GM23338 (cell line): ENCODE data around the gene RORC. TPM values are rescaled to one million over a fixed set of nuclear protein-coding genes. Genes with fewer than 3 reads are reported as not detected.

Source experiments
- ATAC-seq: fragments of 200-7000 bp; cut with Tn5 transposase; 3 replicates; pipeline ENCODE4 v1.9.1; 2020
- DNase-seq: peaks from one replicate; pipeline ENCODE4 v3.0.0-alpha.2; 2015; ENCODE audit warnings: low spot score
- H2AFZ ChIP-seq: fragments of 200-600 bp; sonication (generic); 2 replicates; pipeline ENCODE4 v1.8.0; 2016; ENCODE audit warnings: antibody characterized with exemption, mild to moderate bottlenecking, moderate library complexity
- H3F3A ChIP-seq: fragments of 200-600 bp; sonication (generic); replicated peaks from 2 replicates; pipeline ENCODE4 v1.8.0; 2017; ENCODE audit warnings: antibody characterized with exemption, mixed run types, low read depth
- H3K27ac ChIP-seq: fragments of 200-600 bp; sonication (generic); 2 replicates; pipeline ENCODE4 v1.6.1; 2016; ENCODE audit warnings: low read depth
- H3K27me3 ChIP-seq: fragments of 200-600 bp; sonication (generic); 2 replicates; pipeline ENCODE4 v1.8.0; 2016; ENCODE audit warnings: mild to moderate bottlenecking, mixed run types, moderate library complexity; ENCODE audit not compliant: insufficient read depth
- H3K36me3 ChIP-seq: fragments of 200-600 bp; sonication (generic); 2 replicates; pipeline ENCODE4 v1.8.0; 2016; ENCODE audit warnings: mild to moderate bottlenecking; ENCODE audit not compliant: insufficient read depth
- H3K4me1 ChIP-seq: fragments of 200-600 bp; sonication (generic); 2 replicates; pipeline ENCODE4 v1.8.0; 2016; ENCODE audit warnings: mild to moderate bottlenecking, moderate library complexity; ENCODE audit not compliant: insufficient read depth
- H3K4me2 ChIP-seq: fragments of 200-600 bp; sonication (generic); 2 replicates; pipeline ENCODE4 v1.7.1; 2017; ENCODE audit warnings: mixed run types
- H3K4me3 ChIP-seq: fragments of 200-600 bp; sonication (generic); 2 replicates; pipeline ENCODE4 v1.6.1; 2016; ENCODE audit warnings: mixed run types
- H3K79me2 ChIP-seq: fragments of 200-600 bp; sonication (generic); replicated peaks from 2 replicates; pipeline ENCODE4 v1.8.0; 2017; ENCODE audit warnings: mild to moderate bottlenecking; ENCODE audit not compliant: insufficient read depth
- H3K9me2 ChIP-seq: fragments of 200-600 bp; sonication (generic); 2 replicates; pipeline ENCODE4 v1.8.0; 2017; ENCODE audit not compliant: insufficient read depth
- H4K20me1 ChIP-seq: fragments of 200-600 bp; sonication (generic); replicated peaks from 2 replicates; pipeline ENCODE4 v1.8.0; 2017; ENCODE audit warnings: mild to moderate bottlenecking; ENCODE audit not compliant: insufficient read depth
- H3K27ac Mint-ChIP-seq: 2 replicates; pipeline ENCODE4 v1.8.0; 2020; ENCODE audit warnings: inconsistent platforms, mild to moderate bottlenecking, moderate library complexity, mixed read lengths
- H3K27me3 Mint-ChIP-seq: 3 replicates; pipeline ENCODE4 v1.8.0; 2022; ENCODE audit warnings: low read depth, mild to moderate bottlenecking, moderate library complexity, mixed read lengths, inconsistent platforms; ENCODE audit not compliant: insufficient read depth, poor library complexity
- H3K36me3 Mint-ChIP-seq: 3 replicates; pipeline ENCODE4 v1.8.0; 2021; ENCODE audit warnings: low read depth, mild to moderate bottlenecking, inconsistent platforms, moderate library complexity, mixed read lengths
- H3K4me1 Mint-ChIP-seq: 3 replicates; pipeline ENCODE4 v1.8.0; 2020; ENCODE audit warnings: mild to moderate bottlenecking, inconsistent platforms, mixed read lengths
- H3K4me3 Mint-ChIP-seq: 3 replicates; pipeline ENCODE4 v1.8.0; 2021; ENCODE audit warnings: moderate library complexity, mild to moderate bottlenecking, inconsistent platforms, mixed read lengths
- H3K9me3 Mint-ChIP-seq: 3 replicates; pipeline ENCODE4 v1.8.0; 2020; ENCODE audit warnings: moderate library complexity, mild to moderate bottlenecking, inconsistent platforms, mixed read lengths
- CREB1 ChIP-seq: fragments of 250-450 bp; sonication (Bioruptor Pico); IDR thresholded peaks from 2 replicates; pipeline ENCODE4 v1.5.0; 2020; ENCODE audit warnings: low read depth, mild to moderate bottlenecking, moderate library complexity
- CTCF ChIP-seq, 2 experiments: fragments of 200-600 bp in 1 of 2; sonication (generic) in 1 of 2; conservative IDR thresholded peaks; 2 replicates each; pipeline versions ENCODE4 v1.5.1 to v1.6.1; 2016 to 2017; ENCODE audit warnings: antibody characterized with exemption in 2 of 2, low read depth in 2 of 2, mild to moderate bottlenecking in 2 of 2, moderate library complexity in 1 of 2
- EZH2 ChIP-seq: fragments of 200-600 bp; sonication (generic); IDR thresholded peaks from one replicate; pipeline ENCODE4 v1.8.0; 2017; ENCODE audit warnings: antibody characterized with exemption, mild to moderate bottlenecking, low read depth; ENCODE audit not compliant: unreplicated experiment
- EZH2phosphoT487 ChIP-seq: fragments of 200-600 bp; sonication (generic); IDR thresholded peaks from one replicate; pipeline ENCODE4 v1.8.1; 2018; ENCODE audit warnings: antibody characterized with exemption; ENCODE audit not compliant: unreplicated experiment
- JUNB ChIP-seq: IDR thresholded peaks from one replicate; pipeline ENCODE4 v1.6.1; 2016; ENCODE audit warnings: antibody characterized with exemption; ENCODE audit not compliant: unreplicated experiment
- POLR2AphosphoS5 ChIP-seq: IDR thresholded peaks from 2 replicates; pipeline ENCODE4 v1.6.1; 2016; ENCODE audit warnings: antibody characterized with exemption, low read depth
- ZNF114 ChIP-seq: fragments of 250-450 bp; sonication (Bioruptor Pico); IDR thresholded peaks from 2 replicates; pipeline ENCODE4 v1.5.0; 2020; ENCODE audit warnings: mild to moderate bottlenecking, moderate library complexity
- ZNF331 ChIP-seq: fragments of 250-450 bp; sonication (Bioruptor Pico); IDR thresholded peaks from 2 replicates; pipeline ENCODE4 v1.5.0; 2020; ENCODE audit warnings: low read depth, mild to moderate bottlenecking, moderate library complexity
- ZNF462 ChIP-seq: fragments of 250-450 bp; sonication (Bioruptor Pico); IDR thresholded peaks from 2 replicates; pipeline ENCODE4 v1.5.0; 2020; ENCODE audit warnings: mild to moderate bottlenecking, moderate library complexity
- polyA plus RNA-seq: library from polyadenylated mRNA; unstranded; fragments of >200 nt; fragmentation: Nextera tagmentation; extraction: Ambion mirVana; gene quantifications from 2 replicates; pipeline ENCODE4 v1.2.1, GENCODE V29; 2016
- total RNA-seq: library from RNA; depleted of rRNA; stranded (reverse); fragments of >200 nt; shearing (Covaris generic); gene quantifications from 2 replicates; pipeline ENCODE4 v1.2.3, GENCODE V29; 2014
- TF ChIP-seq, protein P1 (sequence below): IDR thresholded peaks from 2 replicates; pipeline ENCODE4 v1.6.1; 2016; ENCODE audit warnings: antibody characterized with exemption

RORC gene
- total and polyA plus RNA-seq, 2 experiments from 2014 or later, result 0.29 to 0.97 TPM

DNA sequence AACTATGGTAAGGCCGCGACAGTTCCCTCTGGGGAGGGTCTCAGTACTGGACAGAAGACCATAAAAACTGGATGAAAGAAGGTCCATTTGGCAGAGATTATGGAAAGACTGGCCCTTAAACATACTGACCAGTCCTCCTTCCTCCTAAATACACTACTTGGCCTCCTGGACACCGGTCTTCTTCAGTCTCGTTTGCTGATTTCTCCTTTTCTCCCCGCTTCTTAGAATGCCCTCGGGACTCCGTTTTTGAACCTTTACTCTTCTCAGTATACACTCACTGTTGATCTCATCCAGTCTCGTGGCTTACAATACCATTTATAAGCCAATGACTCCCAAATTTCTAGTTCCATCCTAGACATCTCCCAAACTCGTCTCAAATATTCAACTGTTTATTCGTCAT lies 67.6 kb downstream of the RORC start (continued):
- TF ChIP-seq CTCF (conservative IDR thresholded peaks at IDR 0.05; ENCODE audit: low read depth in 2 of 2) (no peak), EZH2phosphoT487 (no peak), JUNB (no peak), EZH2 (no peak), ZNF331 (no peak), ZNF114 (no peak), CREB1 (no peak)
- TF ChIP-seq, protein P1, sequence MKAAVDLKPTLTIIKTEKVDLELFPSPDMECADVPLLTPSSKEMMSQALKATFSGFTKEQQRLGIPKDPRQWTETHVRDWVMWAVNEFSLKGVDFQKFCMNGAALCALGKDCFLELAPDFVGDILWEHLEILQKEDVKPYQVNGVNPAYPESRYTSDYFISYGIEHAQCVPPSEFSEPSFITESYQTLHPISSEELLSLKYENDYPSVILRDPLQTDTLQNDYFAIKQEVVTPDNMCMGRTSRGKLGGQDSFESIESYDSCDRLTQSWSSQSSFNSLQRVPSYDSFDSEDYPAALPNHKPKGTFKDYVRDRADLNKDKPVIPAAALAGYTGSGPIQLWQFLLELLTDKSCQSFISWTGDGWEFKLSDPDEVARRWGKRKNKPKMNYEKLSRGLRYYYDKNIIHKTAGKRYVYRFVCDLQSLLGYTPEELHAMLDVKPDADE, result no peak

DNA sequence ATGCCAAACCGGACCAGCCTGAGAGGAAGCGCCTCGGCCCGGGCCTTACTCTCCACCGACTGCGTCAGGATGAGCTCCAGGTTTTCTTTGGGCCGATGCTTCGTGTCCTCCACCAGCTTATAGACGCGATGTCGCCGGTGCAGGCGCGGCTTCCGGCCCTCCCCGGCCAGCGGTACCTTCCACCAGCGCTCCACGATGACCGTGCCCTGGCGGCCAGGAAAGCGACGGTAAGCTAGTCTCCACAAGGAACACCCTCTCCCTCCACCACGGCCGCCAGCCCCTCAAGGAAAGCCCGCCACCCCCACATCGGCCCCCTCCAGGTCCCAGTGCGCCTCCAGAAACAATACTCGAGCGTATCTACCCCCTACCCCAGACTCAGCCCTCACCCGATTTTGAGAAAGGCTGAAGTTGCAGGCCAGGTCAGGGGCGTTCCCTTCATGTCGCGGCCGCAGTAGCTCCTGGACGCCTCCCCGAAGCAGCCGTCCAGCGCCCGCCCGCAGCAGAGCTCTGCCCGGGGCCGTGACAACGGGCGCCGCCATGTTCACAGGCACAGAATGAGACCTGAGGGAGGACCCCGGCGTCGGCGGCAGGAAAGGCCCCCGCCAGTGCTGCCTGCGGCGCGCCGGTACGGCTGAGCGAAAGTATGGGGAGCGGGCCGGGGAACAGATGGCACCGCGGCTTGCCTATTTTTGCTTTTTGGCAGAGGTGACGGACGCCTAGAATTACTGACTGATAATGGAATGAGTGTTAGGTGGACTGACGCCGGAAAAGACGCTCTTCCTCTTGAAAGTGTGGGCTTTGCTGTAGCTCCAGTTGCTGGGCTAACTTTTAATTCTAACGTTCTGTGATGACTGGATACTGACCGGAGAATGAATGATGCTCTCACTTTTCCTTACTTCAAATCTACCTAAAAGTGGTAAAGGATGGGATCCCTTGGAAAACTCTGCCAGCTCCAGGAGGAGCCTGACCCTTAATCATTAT lies 68.4 kb downstream of the RORC start, which contains the start of gene MRPL9:
TSS of gene MRPL9 (minus strand) at position 556 of the 981 bp plus-strand sequence. CDS start at position 539, 17 bp downstream.
- Mint-ChIP-seq H3K9me3 (no peaks in the 10 kb centered on the region), H3K4me3 (peak within 1 kb of the TSS; percentile 80), H3K27me3 (no peaks in the 10 kb centered on the region), H3K4me1 (peaks cover 4% of the 10 kb centered on the region; the same call in 2 of the 3 replicates), H3K27ac (peak within 1 kb of the TSS; percentile 67), H3K36me3 (peaks cover 32% of the 10 kb centered on the region)
- peak within 1 kb of the TSS; percentile 90 for H2AFZ ChIP-seq
- peak within 1 kb of the TSS; percentile 90 for H3K27ac ChIP-seq
- no peaks in the 10 kb centered on the region for H3K9me2 ChIP-seq
- no peaks in the 10 kb centered on the region for H3F3A ChIP-seq
- H3K27me3 ChIP-seq, result no peaks in the 10 kb centered on the region
- peaks cover 23% of the 10 kb centered on the region for H3K36me3 ChIP-seq
- DNase-seq (peak; percentile 90), ATAC-seq (peak; percentile 100)
- peaks cover 5% of the 10 kb centered on the region; the same call in 1 of the 2 replicates for H3K4me1 ChIP-seq
- peak; percentile 68 for TF ChIP-seq POLR2AphosphoS5
- TF ChIP-seq CREB1, result peak; percentile 73
- TF ChIP-seq EZH2phosphoT487, result no peak
- no peak for TF ChIP-seq ZNF462 (CRISPR knock-in tag)
- TF ChIP-seq, protein P1, result peak; percentile 75
- peaks cover 9% of the 10 kb centered on the region for H3K79me2 ChIP-seq
- H3K4me2 ChIP-seq, result peak within 1 kb of the TSS; percentile 89
- H3K4me3 ChIP-seq, result peak within 1 kb of the TSS; percentile 97
- no peaks in the 10 kb centered on the region for H4K20me1 ChIP-seq
